Measurements from ENCODE around the gene TRAF2. TPM values are rescaled to one million over a fixed set of nuclear protein-coding genes. Genes with fewer than 3 reads are reported as not detected.

The TRAF2 gene
- total and polyA plus RNA-seq, 2 of the 8 experiments (the other 6 are each of a cell fraction or from before 2014, with no cell fraction given) = 26.9 to 50.2 TPM

DNA sequence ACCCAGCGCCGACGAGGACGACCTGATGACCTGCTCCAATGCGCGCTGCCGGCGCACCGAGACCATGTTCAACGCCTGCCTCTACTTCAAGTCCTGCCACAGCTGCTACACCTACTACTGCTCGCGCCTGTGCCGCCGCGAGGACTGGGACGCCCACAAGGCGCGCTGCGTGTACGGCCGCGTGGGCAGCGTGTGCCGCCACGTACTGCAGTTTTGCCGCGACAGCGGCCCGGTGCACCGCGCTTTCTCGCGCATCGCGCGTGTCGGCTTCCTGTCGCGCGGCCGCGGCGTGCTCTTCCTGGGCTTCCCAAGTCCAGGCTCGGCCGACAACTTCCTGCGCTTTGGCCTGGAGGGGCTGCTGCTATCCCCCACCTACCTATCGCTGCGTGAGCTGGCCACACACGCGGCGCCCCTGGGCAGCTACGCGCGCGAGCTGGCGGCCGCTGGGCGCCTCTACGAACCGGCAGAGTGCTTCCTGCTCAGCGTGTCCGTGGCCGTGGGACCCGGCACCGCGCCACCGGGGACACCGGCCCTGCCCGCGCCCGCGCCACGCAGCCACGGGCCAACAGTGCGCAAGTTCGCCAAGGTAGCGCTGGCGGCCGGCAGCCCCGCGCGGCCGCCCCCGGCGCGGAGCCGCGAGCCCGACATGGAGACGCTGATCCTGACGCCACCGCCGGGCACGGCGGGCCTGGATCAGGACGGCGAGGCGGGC lies 39.8 kb upstream of the TRAF2 start (continued):
- no peak for TF ChIP-seq BCL11A (IDR thresholded peaks at IDR 0.05; ENCODE audit: low read depth in 2 of 2, low read length in 2 of 2)
- TF ChIP-seq TAF7 (optimal IDR thresholded peaks at IDR 0.05; ENCODE audit: borderline replicate concordance, low read depth, low read length) = no peak
- TF ChIP-seq, protein P1, sequence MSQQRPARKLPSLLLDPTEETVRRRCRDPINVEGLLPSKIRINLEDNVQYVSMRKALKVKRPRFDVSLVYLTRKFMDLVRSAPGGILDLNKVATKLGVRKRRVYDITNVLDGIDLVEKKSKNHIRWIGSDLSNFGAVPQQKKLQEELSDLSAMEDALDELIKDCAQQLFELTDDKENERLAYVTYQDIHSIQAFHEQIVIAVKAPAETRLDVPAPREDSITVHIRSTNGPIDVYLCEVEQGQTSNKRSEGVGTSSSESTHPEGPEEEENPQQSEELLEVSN (IDR thresholded peaks at IDR 0.05) = peak; percentile 37; the same call in 1 of the 2 replicates
- no peak for TF ChIP-seq EGR1 (IDR thresholded peaks at IDR 0.05; ENCODE audit: borderline replicate concordance, low read depth, low read length)
- TF ChIP-seq CBX5 (IDR thresholded peaks at IDR 0.05; ENCODE audit: low read depth, low read length) = no peak
- TF ChIP-seq, protein P2, sequence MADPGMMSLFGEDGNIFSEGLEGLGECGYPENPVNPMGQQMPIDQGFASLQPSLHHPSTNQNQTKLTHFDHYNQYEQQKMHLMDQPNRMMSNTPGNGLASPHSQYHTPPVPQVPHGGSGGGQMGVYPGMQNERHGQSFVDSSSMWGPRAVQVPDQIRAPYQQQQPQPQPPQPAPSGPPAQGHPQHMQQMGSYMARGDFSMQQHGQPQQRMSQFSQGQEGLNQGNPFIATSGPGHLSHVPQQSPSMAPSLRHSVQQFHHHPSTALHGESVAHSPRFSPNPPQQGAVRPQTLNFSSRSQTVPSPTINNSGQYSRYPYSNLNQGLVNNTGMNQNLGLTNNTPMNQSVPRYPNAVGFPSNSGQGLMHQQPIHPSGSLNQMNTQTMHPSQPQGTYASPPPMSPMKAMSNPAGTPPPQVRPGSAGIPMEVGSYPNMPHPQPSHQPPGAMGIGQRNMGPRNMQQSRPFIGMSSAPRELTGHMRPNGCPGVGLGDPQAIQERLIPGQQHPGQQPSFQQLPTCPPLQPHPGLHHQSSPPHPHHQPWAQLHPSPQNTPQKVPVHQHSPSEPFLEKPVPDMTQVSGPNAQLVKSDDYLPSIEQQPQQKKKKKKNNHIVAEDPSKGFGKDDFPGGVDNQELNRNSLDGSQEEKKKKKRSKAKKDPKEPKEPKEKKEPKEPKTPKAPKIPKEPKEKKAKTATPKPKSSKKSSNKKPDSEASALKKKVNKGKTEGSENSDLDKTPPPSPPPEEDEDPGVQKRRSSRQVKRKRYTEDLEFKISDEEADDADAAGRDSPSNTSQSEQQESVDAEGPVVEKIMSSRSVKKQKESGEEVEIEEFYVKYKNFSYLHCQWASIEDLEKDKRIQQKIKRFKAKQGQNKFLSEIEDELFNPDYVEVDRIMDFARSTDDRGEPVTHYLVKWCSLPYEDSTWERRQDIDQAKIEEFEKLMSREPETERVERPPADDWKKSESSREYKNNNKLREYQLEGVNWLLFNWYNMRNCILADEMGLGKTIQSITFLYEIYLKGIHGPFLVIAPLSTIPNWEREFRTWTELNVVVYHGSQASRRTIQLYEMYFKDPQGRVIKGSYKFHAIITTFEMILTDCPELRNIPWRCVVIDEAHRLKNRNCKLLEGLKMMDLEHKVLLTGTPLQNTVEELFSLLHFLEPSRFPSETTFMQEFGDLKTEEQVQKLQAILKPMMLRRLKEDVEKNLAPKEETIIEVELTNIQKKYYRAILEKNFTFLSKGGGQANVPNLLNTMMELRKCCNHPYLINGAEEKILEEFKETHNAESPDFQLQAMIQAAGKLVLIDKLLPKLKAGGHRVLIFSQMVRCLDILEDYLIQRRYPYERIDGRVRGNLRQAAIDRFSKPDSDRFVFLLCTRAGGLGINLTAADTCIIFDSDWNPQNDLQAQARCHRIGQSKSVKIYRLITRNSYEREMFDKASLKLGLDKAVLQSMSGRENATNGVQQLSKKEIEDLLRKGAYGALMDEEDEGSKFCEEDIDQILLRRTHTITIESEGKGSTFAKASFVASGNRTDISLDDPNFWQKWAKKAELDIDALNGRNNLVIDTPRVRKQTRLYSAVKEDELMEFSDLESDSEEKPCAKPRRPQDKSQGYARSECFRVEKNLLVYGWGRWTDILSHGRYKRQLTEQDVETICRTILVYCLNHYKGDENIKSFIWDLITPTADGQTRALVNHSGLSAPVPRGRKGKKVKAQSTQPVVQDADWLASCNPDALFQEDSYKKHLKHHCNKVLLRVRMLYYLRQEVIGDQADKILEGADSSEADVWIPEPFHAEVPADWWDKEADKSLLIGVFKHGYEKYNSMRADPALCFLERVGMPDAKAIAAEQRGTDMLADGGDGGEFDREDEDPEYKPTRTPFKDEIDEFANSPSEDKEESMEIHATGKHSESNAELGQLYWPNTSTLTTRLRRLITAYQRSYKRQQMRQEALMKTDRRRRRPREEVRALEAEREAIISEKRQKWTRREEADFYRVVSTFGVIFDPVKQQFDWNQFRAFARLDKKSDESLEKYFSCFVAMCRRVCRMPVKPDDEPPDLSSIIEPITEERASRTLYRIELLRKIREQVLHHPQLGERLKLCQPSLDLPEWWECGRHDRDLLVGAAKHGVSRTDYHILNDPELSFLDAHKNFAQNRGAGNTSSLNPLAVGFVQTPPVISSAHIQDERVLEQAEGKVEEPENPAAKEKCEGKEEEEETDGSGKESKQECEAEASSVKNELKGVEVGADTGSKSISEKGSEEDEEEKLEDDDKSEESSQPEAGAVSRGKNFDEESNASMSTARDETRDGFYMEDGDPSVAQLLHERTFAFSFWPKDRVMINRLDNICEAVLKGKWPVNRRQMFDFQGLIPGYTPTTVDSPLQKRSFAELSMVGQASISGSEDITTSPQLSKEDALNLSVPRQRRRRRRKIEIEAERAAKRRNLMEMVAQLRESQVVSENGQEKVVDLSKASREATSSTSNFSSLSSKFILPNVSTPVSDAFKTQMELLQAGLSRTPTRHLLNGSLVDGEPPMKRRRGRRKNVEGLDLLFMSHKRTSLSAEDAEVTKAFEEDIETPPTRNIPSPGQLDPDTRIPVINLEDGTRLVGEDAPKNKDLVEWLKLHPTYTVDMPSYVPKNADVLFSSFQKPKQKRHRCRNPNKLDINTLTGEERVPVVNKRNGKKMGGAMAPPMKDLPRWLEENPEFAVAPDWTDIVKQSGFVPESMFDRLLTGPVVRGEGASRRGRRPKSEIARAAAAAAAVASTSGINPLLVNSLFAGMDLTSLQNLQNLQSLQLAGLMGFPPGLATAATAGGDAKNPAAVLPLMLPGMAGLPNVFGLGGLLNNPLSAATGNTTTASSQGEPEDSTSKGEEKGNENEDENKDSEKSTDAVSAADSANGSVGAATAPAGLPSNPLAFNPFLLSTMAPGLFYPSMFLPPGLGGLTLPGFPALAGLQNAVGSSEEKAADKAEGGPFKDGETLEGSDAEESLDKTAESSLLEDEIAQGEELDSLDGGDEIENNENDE (IDR thresholded peaks at IDR 0.05; ENCODE audit: insufficient replicate concordance, low read length) = no peak
- TF ChIP-seq GTF2F1 (IDR thresholded peaks at IDR 0.05; ENCODE audit: borderline replicate concordance, low read depth, low read length) = no peak
- TF ChIP-seq ZNF274 (IDR thresholded peaks at IDR 0.05; ENCODE audit: borderline replicate concordance, extremely low read depth, low read length) = no peak
- peak; percentile 70 for TF ChIP-seq GABPA (IDR thresholded peaks at IDR 0.05; ENCODE audit: borderline replicate concordance, insufficient read depth, low read length)
- no peak for TF ChIP-seq KDM5A (IDR thresholded peaks at IDR 0.05; ENCODE audit: low read length)

All from H1 (cell line).